DND-41 (cell line): Measurements from ENCODE around the gene SLC26A6.

Source experiments
- ATAC-seq: fragments of 200-7000 bp; cut with Tn5 transposase; 3 replicates; pipeline ENCODE4 v1.9.1; 2021; ENCODE audit warnings: low read depth; ENCODE audit not compliant: insufficient read depth
- DNase-seq: peaks from one replicate; pipeline ENCODE4 v3.0.0-alpha.2; 2020
- H2AFZ ChIP-seq: 2 replicates; pipeline ENCODE4 v1.6.0; 2012; ENCODE audit warnings: low read depth, low read length
- H3K27ac ChIP-seq: 2 replicates; pipeline ENCODE4 v1.5.1; 2012; ENCODE audit warnings: low read length, inconsistent platforms
- H3K27me3 ChIP-seq: fragments of 200-600 bp; sonication (generic); 2 replicates; pipeline ENCODE4 v1.6.0; 2012; ENCODE audit warnings: low read length, mild to moderate bottlenecking, inconsistent platforms; ENCODE audit not compliant: insufficient read depth, poor library complexity
- H3K36me3 ChIP-seq: 2 replicates; pipeline ENCODE4 v1.5.1; 2012; ENCODE audit warnings: low read length, inconsistent platforms; ENCODE audit not compliant: insufficient read depth
- H3K4me1 ChIP-seq: 2 replicates; pipeline ENCODE4 v1.5.1; 2012; ENCODE audit warnings: mild to moderate bottlenecking, low read length; ENCODE audit not compliant: insufficient read depth
- H3K4me2 ChIP-seq: 2 replicates; pipeline ENCODE4 v1.6.0; 2012; ENCODE audit warnings: mild to moderate bottlenecking, moderate library complexity, low read length, inconsistent platforms; ENCODE audit not compliant: insufficient read depth
- H3K4me3 ChIP-seq, 2 experiments: fragments of 200-600 bp in 1 of 2; shearing (Covaris generic) in 1 of 2; 2 replicates each; pipeline ENCODE4 v1.5.1; 2012 to 2016; ENCODE audit warnings: inconsistent platforms in 2 of 2, low read length in 2 of 2, mild to moderate bottlenecking in 2 of 2, low read depth in 1 of 2, moderate library complexity in 1 of 2
- H3K79me2 ChIP-seq: 2 replicates; pipeline ENCODE4 v1.6.0; 2012; ENCODE audit warnings: low read length, inconsistent platforms; ENCODE audit not compliant: insufficient read depth
- H3K9ac ChIP-seq: 2 replicates; pipeline ENCODE4 v1.6.0; 2012; ENCODE audit warnings: low read depth, mild to moderate bottlenecking, inconsistent platforms, low read length, moderate library complexity
- H3K9me3 ChIP-seq: 2 replicates; pipeline ENCODE4 v1.5.1; 2012; ENCODE audit warnings: low read length, moderate library complexity, mild to moderate bottlenecking, inconsistent platforms; ENCODE audit not compliant: insufficient read depth, severe bottlenecking
- H4K20me1 ChIP-seq: 2 replicates; pipeline ENCODE4 v1.6.0; 2012; ENCODE audit warnings: low read length; ENCODE audit not compliant: insufficient read depth
- CTCF ChIP-seq: IDR thresholded peaks from 2 replicates; pipeline ENCODE4 v1.5.1; 2012; ENCODE audit warnings: borderline replicate concordance, low read length, moderate library complexity, mild to moderate bottlenecking; ENCODE audit not compliant: poor library complexity, severe bottlenecking; ENCODE audit errors: extremely low read depth
- EZH2 ChIP-seq: IDR thresholded peaks from 3 replicates; pipeline ENCODE4 v1.6.1; 2012; ENCODE audit warnings: borderline replicate concordance, low read depth, mild to moderate bottlenecking, moderate library complexity, low read length, inconsistent platforms; ENCODE audit not compliant: severe bottlenecking

SLC26A6 gene

GRCh38 chr3:48600711-48601621 is 34.3 kb downstream of the SLC26A6 start:
- ATAC-seq (no peak), DNase-seq (no peak)
- Histone ChIP-seq H3K79me2 (no peaks in the 10 kb centered on the region), H3K4me1 (no peaks in the 10 kb centered on the region), H3K4me3 (no peak overlapping the region), H3K9ac (no peak overlapping the region), H3K4me2 (no peak overlapping the region), H4K20me1 (peaks cover 26% of the 10 kb centered on the region), H2AFZ (no peak overlapping the region), H3K36me3 (peaks cover 82% of the 10 kb centered on the region), H3K27me3 (no peaks in the 10 kb centered on the region), H3K27ac (no peak overlapping the region), H3K9me3 (no peaks in the 10 kb centered on the region)
- TF ChIP-seq EZH2 (no peak), CTCF (no peak)

- Histone ChIP-seq H3K79me2 (no peaks in the 10 kb centered on the region), H3K4me1 (no peaks in the 10 kb centered on the region), H4K20me1 (peaks cover 26% of the 10 kb centered on the region), H3K4me3 (no peak overlapping the region), H3K27me3 (no peaks in the 10 kb centered on the region), H3K4me2 (no peak overlapping the region), H2AFZ (no peak overlapping the region), H3K36me3 (peaks cover 69% of the 10 kb centered on the region), H3K9me3 (no peaks in the 10 kb centered on the region), H3K27ac (no peak overlapping the region), H3K9ac (no peak overlapping the region)
- DNase-seq (no peak), ATAC-seq (no peak)
- no peak for TF ChIP-seq CTCF
- TF ChIP-seq EZH2: no peak
Observed at GRCh38 chr3:48599509-48600285, 35.6 kb downstream of the SLC26A6 start.

GRCh38 chr3:48599077-48599501 is 36.2 kb downstream of the SLC26A6 start:
- H3K4me2 ChIP-seq: no peak overlapping the region

More at GRCh38 chr3:48599077-48599501, 36.2 kb downstream of the SLC26A6 start:
- H3K27me3 ChIP-seq: no peaks in the 10 kb centered on the region
- peaks cover 63% of the 10 kb centered on the region for H3K36me3 ChIP-seq
- ATAC-seq (no peak), DNase-seq (no peak)
- H3K79me2 ChIP-seq: no peaks in the 10 kb centered on the region
- H3K9ac ChIP-seq: no peak overlapping the region
- H3K4me3 ChIP-seq: no peak overlapping the region
- H3K9me3 ChIP-seq: no peaks in the 10 kb centered on the region
- no peaks in the 10 kb centered on the region for H3K4me1 ChIP-seq
- H2AFZ ChIP-seq: no peak overlapping the region
- H4K20me1 ChIP-seq: peaks cover 22% of the 10 kb centered on the region
- TF ChIP-seq EZH2 (no peak), CTCF (no peak)
- H3K27ac ChIP-seq: no peak overlapping the region
